ENCODE data around the gene RPS2. TPM values are rescaled to one million over a fixed set of nuclear protein-coding genes. Genes with fewer than 3 reads are reported as not detected.

Gene RPS2
- total and polyA plus RNA-seq, 2 experiments from 2014 or later, result 1,449 to 1,991 TPM

DNA sequence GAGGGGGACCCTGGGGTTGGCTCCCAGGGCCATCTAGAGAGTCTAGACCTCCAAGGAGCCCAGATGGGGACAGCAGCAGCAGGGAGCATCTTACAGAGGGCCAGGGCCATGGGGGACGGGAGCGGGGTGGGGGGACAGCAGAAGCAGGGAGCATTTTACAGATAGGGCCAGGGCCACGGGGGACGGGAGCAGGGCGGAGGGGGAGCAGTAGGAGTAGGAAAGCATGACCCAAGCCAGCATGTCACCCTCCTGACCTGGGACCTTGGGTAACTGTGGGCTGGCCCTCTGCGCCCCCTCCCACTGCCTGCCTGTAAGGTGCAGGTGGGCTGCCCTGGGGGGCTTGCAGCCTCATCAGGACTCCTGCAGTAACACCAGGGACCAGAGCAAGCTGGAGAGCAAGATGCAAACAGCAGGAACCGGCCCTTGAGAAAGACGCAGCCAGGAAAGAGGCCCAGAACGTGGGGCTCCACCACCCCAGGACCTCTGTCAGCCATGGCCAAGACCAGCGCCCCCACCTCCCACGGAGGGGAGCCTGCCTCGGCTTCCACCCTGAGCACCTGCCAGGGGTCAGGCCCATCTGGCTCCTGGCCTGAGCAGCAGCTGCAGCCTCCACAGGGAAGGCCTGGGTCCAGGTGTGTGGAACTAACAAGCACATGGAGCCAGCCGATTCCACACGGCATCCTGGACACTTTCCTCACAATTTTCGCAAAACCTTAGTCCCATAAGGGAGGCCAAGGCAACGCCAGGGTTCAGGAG is 42.6 kb upstream of the RPS2 start:
- Histone ChIP-seq H4K20me1 (ENCODE audit: insufficient read depth, poor library complexity, severe bottlenecking) (peaks cover 61% of the 10 kb centered on the region), H3K9me2 (replicated peaks; ENCODE audit: insufficient read depth) (no peaks in the 10 kb centered on the region), H3K79me2 (peaks cover 66% of the 10 kb centered on the region), H3K4me1 (ENCODE audit: insufficient read depth) (peaks cover 30% of the 10 kb centered on the region), H3K4me2 (peak overlapping the region; percentile 86), H3K36me3 (replicated peaks; ENCODE audit: insufficient read depth, low read depth) (no peaks in the 10 kb centered on the region), H2AFZ (no peak overlapping the region), H3K27ac (peak overlapping the region; percentile 99), H3K4me3 (no peak overlapping the region), H3K27me3 (no peaks in the 10 kb centered on the region), H3K9me3 (ENCODE audit: low read depth) (no peaks in the 10 kb centered on the region)
- DNase-seq (ENCODE audit: low spot score), result no peak
- no peak for TF ChIP-seq EZH2 (IDR thresholded peaks at IDR 0.05; ENCODE audit: borderline replicate concordance)
- no peak for TF ChIP-seq EZH2phosphoT487 (IDR thresholded peaks at IDR 0.05; ENCODE audit: low read depth, severe bottlenecking, unreplicated experiment)
- TF ChIP-seq, protein P1, sequence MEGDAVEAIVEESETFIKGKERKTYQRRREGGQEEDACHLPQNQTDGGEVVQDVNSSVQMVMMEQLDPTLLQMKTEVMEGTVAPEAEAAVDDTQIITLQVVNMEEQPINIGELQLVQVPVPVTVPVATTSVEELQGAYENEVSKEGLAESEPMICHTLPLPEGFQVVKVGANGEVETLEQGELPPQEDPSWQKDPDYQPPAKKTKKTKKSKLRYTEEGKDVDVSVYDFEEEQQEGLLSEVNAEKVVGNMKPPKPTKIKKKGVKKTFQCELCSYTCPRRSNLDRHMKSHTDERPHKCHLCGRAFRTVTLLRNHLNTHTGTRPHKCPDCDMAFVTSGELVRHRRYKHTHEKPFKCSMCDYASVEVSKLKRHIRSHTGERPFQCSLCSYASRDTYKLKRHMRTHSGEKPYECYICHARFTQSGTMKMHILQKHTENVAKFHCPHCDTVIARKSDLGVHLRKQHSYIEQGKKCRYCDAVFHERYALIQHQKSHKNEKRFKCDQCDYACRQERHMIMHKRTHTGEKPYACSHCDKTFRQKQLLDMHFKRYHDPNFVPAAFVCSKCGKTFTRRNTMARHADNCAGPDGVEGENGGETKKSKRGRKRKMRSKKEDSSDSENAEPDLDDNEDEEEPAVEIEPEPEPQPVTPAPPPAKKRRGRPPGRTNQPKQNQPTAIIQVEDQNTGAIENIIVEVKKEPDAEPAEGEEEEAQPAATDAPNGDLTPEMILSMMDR (IDR thresholded peaks at IDR 0.05; ENCODE audit: poor library complexity), result no peak
- 90% methylated on average over 12 of the region's 16 CpGs for WGBS (ENCODE audit: low lambda C conversion rate, missing lambda C conversion rate)

- 93% methylated on average over 6 of the region's 8 CpGs for WGBS (ENCODE audit: low lambda C conversion rate, missing lambda C conversion rate)
- no peaks in the 10 kb centered on the region for H3K27me3 ChIP-seq
- H3K9me3 ChIP-seq (ENCODE audit: low read depth), result no peaks in the 10 kb centered on the region
- no peak overlapping the region for H3K4me3 ChIP-seq
- H3K4me1 ChIP-seq (ENCODE audit: insufficient read depth), result peaks cover 30% of the 10 kb centered on the region
- H3K27ac ChIP-seq, result no peak overlapping the region
- DNase-seq (ENCODE audit: low spot score), result no peak
- no peak overlapping the region for H2AFZ ChIP-seq
- TF ChIP-seq EZH2phosphoT487 (IDR thresholded peaks at IDR 0.05; ENCODE audit: low read depth, severe bottlenecking, unreplicated experiment) (no peak), EZH2 (IDR thresholded peaks at IDR 0.05; ENCODE audit: borderline replicate concordance) (no peak)
- TF ChIP-seq, protein P1 (IDR thresholded peaks at IDR 0.05; ENCODE audit: poor library complexity), result no peak
- H3K9me2 ChIP-seq (replicated peaks; ENCODE audit: insufficient read depth), result no peaks in the 10 kb centered on the region
- H3K36me3 ChIP-seq (replicated peaks; ENCODE audit: insufficient read depth, low read depth), result no peaks in the 10 kb centered on the region
- peaks cover 66% of the 10 kb centered on the region for H3K79me2 ChIP-seq
- H4K20me1 ChIP-seq (ENCODE audit: insufficient read depth, poor library complexity, severe bottlenecking), result peaks cover 61% of the 10 kb centered on the region
- H3K4me2 ChIP-seq, result no peak overlapping the region
Measured at GRCh38 chr16:2006317-2006716, 41.7 kb upstream of the RPS2 start.

DNA sequence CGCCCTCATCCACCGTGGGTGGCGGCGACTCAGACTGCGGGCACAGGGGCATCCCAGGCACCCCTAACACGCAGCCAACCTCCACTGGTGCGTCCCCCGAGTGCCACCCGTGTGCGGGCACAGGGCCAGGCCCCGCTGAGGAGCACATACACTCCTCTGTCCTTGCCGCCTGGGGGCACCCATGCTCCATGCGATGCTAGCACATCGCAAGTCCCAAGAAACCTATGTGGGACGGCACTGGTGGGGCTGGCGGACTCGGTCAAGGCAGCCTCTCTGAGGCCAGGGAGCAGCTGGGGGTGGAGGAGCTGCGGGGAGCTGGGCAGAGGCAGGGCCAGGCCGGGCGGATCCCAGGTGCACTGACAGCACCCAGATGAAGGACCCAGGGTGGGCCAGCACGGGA is 41.0 kb upstream of the RPS2 start:
- H2AFZ ChIP-seq, result no peak overlapping the region
- no peak for DNase-seq (ENCODE audit: low spot score)
- H3K27me3 ChIP-seq, result no peaks in the 10 kb centered on the region
- no peak overlapping the region for H3K4me3 ChIP-seq
- no peaks in the 10 kb centered on the region for H3K9me2 ChIP-seq (replicated peaks; ENCODE audit: insufficient read depth)
- TF ChIP-seq EZH2phosphoT487 (IDR thresholded peaks at IDR 0.05; ENCODE audit: low read depth, severe bottlenecking, unreplicated experiment) (no peak), EZH2 (IDR thresholded peaks at IDR 0.05; ENCODE audit: borderline replicate concordance) (no peak)
- TF ChIP-seq, protein P1 (IDR thresholded peaks at IDR 0.05; ENCODE audit: poor library complexity), result no peak
- H3K79me2 ChIP-seq, result peaks cover 64% of the 10 kb centered on the region
- H3K4me1 ChIP-seq (ENCODE audit: insufficient read depth), result peaks cover 28% of the 10 kb centered on the region
- peaks cover 61% of the 10 kb centered on the region for H4K20me1 ChIP-seq (ENCODE audit: insufficient read depth, poor library complexity, severe bottlenecking)
- no peak overlapping the region for H3K27ac ChIP-seq
- no peaks in the 10 kb centered on the region for H3K36me3 ChIP-seq (replicated peaks; ENCODE audit: insufficient read depth, low read depth)
- 92% methylated on average over 19 of the region's 21 CpGs for WGBS (ENCODE audit: low lambda C conversion rate, missing lambda C conversion rate)
- no peaks in the 10 kb centered on the region for H3K9me3 ChIP-seq (ENCODE audit: low read depth)
- no peak overlapping the region for H3K4me2 ChIP-seq
